Loucy (cell line): ENCODE results near the gene CTLA4.

Experiments
- H2AFZ ChIP-seq: fragments of 200-600 bp; sonication (generic); 2 replicates; pipeline ENCODE4 v1.6.0; 2016; ENCODE audit warnings: antibody characterized with exemption, mild to moderate bottlenecking, low read length, moderate library complexity
- H3F3A ChIP-seq: fragments of 200-600 bp; 2 replicates; pipeline ENCODE4 v1.6.0; 2016; ENCODE audit warnings: antibody characterized with exemption, low read depth, mild to moderate bottlenecking
- H3K27me3 ChIP-seq: fragments of 200-600 bp; sonication (generic); 2 replicates; pipeline ENCODE4 v1.6.1; 2014; ENCODE audit warnings: low read length, mild to moderate bottlenecking; ENCODE audit not compliant: insufficient read depth, poor library complexity, severe bottlenecking
- H3K36me3 ChIP-seq: fragments of 200-600 bp; sonication (generic); 2 replicates; pipeline ENCODE4 v1.6.1; 2016; ENCODE audit warnings: low read length; ENCODE audit not compliant: insufficient read depth
- H3K4me1 ChIP-seq: fragments of 200-600 bp; sonication (generic); 2 replicates; pipeline ENCODE4 v1.5.1; 2014; ENCODE audit warnings: low read length, mild to moderate bottlenecking; ENCODE audit not compliant: insufficient read depth, poor library complexity, severe bottlenecking
- H3K4me2 ChIP-seq: fragments of 200-600 bp; sonication (generic); 2 replicates; pipeline ENCODE4 v1.6.0; 2014; ENCODE audit warnings: antibody characterized with exemption, low read length, low read depth, mild to moderate bottlenecking; ENCODE audit not compliant: poor library complexity, severe bottlenecking
- H3K4me3 ChIP-seq: fragments of 200-600 bp; sonication (generic); 2 replicates; pipeline ENCODE4 v1.5.1; 2014; ENCODE audit warnings: low read length, mild to moderate bottlenecking, mixed read lengths; ENCODE audit not compliant: poor library complexity, severe bottlenecking
- H3K79me2 ChIP-seq: fragments of 200-600 bp; sonication (generic); 2 replicates; pipeline ENCODE4 v1.6.1; 2014; ENCODE audit warnings: low read length; ENCODE audit not compliant: insufficient read depth
- H3K9ac ChIP-seq: fragments of 200-600 bp; sonication (generic); 2 replicates; pipeline ENCODE4 v1.6.0; 2014; ENCODE audit warnings: mild to moderate bottlenecking, low read depth, low read length, moderate library complexity; ENCODE audit not compliant: poor library complexity, severe bottlenecking
- H3K9me2 ChIP-seq: fragments of 200-600 bp; sonication (generic); replicated peaks from 2 replicates; pipeline ENCODE4 v1.6.1; 2016; ENCODE audit warnings: low read depth, low read length, mixed read lengths
- H3K9me3 ChIP-seq: fragments of 200-600 bp; sonication (generic); 2 replicates; pipeline ENCODE4 v1.6.1; 2014; ENCODE audit warnings: mild to moderate bottlenecking, antibody characterized with exemption, low read length, low read depth; ENCODE audit not compliant: insufficient read depth
- H4K20me1 ChIP-seq: fragments of 200-600 bp; sonication (generic); 2 replicates; pipeline ENCODE4 v1.6.0; 2014; ENCODE audit warnings: antibody characterized with exemption, low read length, mild to moderate bottlenecking; ENCODE audit not compliant: insufficient read depth, poor library complexity, severe bottlenecking
- EZH2phosphoT487 ChIP-seq: fragments of 200-600 bp; IDR thresholded peaks from 2 replicates; pipeline ENCODE4 v1.6.1; 2018; ENCODE audit warnings: antibody characterized with exemption, mild to moderate bottlenecking, moderate library complexity, borderline replicate concordance
- TF ChIP-seq, protein P1 (sequence below): fragments of 200-600 bp; sonication (generic); conservative IDR thresholded peaks from 2 replicates; pipeline ENCODE4 v1.5.1; 2014; ENCODE audit warnings: mild to moderate bottlenecking, antibody characterized with exemption, low read length

Gene CTLA4

DNA sequence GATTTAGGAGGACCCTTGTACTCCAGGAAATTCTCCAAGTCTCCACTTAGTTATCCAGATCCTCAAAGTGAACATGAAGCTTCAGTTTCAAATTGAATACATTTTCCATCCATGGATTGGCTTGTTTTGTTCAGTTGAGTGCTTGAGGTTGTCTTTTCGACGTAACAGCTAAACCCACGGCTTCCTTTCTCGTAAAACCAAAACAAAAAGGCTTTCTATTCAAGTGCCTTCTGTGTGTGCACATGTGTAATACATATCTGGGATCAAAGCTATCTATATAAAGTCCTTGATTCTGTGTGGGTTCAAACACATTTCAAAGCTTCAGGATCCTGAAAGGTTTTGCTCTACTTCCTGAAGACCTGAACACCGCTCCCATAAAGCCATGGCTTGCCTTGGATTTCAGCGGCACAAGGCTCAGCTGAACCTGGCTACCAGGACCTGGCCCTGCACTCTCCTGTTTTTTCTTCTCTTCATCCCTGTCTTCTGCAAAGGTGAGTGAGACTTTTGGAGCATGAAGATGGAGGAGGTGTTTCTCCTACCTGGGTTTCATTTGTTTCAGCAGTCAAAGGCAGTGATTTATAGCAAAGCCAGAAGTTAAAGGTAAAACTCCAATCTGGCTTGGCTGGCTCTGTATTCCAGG, at the start of gene CTLA4:
TSS of gene CTLA4 (plus strand) at position 211 of the 640 bp plus-strand sequence. CDS start at position 383, 172 bp downstream.
- Histone ChIP-seq H3K9ac (no peak within 1 kb of the TSS), H3K27me3 (no peaks in the 10 kb centered on the region)

DNA sequence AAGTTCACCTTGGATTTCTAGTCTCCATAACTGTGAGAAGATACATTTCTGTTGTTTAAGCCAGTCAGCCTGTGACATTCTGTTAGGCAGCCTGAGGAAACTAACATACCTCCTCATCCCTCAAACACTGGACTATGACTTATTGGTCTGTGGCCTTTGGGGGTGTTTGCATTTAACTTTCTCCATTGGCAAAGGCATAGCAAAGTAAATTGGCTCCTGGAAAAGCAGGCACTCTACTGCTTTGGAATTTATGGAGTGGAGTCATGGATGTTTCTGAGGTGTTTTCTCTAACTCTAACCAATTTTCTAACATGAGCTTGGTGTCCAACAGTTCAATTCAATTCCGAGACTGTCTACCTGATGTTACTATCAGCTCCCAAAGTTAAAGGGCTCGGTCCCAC, 48.9 kb upstream of the CTLA4 start:
- Histone ChIP-seq H3K36me3 (no peaks in the 10 kb centered on the region), H3K9me2 (no peaks in the 10 kb centered on the region), H3K27me3 (no peaks in the 10 kb centered on the region), H3K79me2 (no peaks in the 10 kb centered on the region), H3K9ac (no peak overlapping the region), H3K9me3 (no peaks in the 10 kb centered on the region), H3K4me1 (no peaks in the 10 kb centered on the region), H2AFZ (no peak overlapping the region), H3F3A (no peaks in the 10 kb centered on the region), H3K4me3 (no peak overlapping the region), H3K4me2 (no peak overlapping the region), H4K20me1 (no peaks in the 10 kb centered on the region)
- TF ChIP-seq, protein P1, sequence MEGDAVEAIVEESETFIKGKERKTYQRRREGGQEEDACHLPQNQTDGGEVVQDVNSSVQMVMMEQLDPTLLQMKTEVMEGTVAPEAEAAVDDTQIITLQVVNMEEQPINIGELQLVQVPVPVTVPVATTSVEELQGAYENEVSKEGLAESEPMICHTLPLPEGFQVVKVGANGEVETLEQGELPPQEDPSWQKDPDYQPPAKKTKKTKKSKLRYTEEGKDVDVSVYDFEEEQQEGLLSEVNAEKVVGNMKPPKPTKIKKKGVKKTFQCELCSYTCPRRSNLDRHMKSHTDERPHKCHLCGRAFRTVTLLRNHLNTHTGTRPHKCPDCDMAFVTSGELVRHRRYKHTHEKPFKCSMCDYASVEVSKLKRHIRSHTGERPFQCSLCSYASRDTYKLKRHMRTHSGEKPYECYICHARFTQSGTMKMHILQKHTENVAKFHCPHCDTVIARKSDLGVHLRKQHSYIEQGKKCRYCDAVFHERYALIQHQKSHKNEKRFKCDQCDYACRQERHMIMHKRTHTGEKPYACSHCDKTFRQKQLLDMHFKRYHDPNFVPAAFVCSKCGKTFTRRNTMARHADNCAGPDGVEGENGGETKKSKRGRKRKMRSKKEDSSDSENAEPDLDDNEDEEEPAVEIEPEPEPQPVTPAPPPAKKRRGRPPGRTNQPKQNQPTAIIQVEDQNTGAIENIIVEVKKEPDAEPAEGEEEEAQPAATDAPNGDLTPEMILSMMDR: no peak

More for the DNA sequence above, at the start of gene CTLA4:
- peak within 1 kb of the TSS; percentile 15 for H3K4me3 ChIP-seq
- H3K9me3 ChIP-seq: no peaks in the 10 kb centered on the region
- TF ChIP-seq, protein P1: no peak
- no peak for TF ChIP-seq EZH2phosphoT487
- H3K9me2 ChIP-seq: no peaks in the 10 kb centered on the region
- peaks cover 14% of the 10 kb centered on the region for H3K4me1 ChIP-seq
- H2AFZ ChIP-seq: 0 out of 2 replicates have a peak within 1 kb of the TSS, but pooled peaks have one; percentile 15
- no peaks in the 10 kb centered on the region for H3K36me3 ChIP-seq
- H4K20me1 ChIP-seq: no peaks in the 10 kb centered on the region
- no peaks in the 10 kb centered on the region for H3F3A ChIP-seq
- H3K4me2 ChIP-seq: peak within 1 kb of the TSS; percentile 33
- no peaks in the 10 kb centered on the region for H3K79me2 ChIP-seq

DNA sequence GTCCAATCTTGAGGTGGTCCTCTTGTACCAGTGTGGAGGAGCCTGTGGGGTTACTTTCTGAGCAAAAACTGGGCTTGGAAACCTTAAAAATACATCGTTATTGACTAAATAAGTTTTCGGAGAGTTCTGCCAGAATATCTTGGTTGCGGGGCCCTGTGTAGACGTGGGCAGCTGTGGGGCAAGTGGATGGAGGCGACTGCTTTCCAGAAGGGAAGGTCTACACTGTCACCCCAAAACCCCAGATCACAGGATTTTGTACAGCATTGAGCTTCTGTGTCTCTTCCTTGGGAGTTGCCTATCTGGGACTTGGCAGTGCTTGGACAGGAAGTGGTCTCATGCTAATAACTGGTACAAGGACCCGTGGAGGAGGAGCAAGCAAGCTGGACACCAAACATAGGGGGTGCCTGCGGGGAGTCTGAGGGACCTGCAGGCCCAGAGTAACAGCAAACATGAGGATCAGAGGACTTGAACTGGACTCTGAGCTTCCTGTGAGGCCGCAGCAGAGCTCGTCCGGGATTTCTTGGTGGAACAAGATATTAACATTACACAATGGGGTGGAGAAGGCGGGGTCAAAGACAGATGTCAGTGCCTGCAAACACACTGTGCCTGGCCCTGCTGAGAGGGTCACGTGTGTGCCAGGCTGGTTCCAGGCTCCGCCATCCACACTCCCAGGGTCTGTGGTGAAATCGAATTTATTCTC, 48.0 kb upstream of the CTLA4 start:
- no peaks in the 10 kb centered on the region for H3K79me2 ChIP-seq
- no peak for TF ChIP-seq EZH2phosphoT487
- TF ChIP-seq, protein P1: no peak
- no peaks in the 10 kb centered on the region for H3K9me3 ChIP-seq
- no peak overlapping the region for H3K4me2 ChIP-seq
- no peaks in the 10 kb centered on the region for H3F3A ChIP-seq
- H3K4me1 ChIP-seq: no peaks in the 10 kb centered on the region
- H3K9me2 ChIP-seq: no peaks in the 10 kb centered on the region
- H3K27me3 ChIP-seq: no peaks in the 10 kb centered on the region
- no peaks in the 10 kb centered on the region for H3K36me3 ChIP-seq
- no peak overlapping the region for H3K9ac ChIP-seq
- H3K4me3 ChIP-seq: no peak overlapping the region
- no peaks in the 10 kb centered on the region for H4K20me1 ChIP-seq
- no peak overlapping the region for H2AFZ ChIP-seq
